ENCODE measurements around the gene DDIT3. TPM values are rescaled to one million over a fixed set of nuclear protein-coding genes. Genes with fewer than 3 reads are reported as not detected.
A peak's percentile ranks its signal among the peaks of the same experiment; 100 is the strongest.

DDIT3 gene
- total and polyA plus RNA-seq, 2 of the 4 experiments (the other 2 are of a cell fraction): 19.4 to 54.4 TPM

GRCh38 chr12:57497223-57498131 lies 22.8 kb downstream of the DDIT3 start (continued):
- TF ChIP-seq CHD1 (IDR thresholded peaks at IDR 0.05; ENCODE audit: low read depth, low read length): no peak

DNA sequence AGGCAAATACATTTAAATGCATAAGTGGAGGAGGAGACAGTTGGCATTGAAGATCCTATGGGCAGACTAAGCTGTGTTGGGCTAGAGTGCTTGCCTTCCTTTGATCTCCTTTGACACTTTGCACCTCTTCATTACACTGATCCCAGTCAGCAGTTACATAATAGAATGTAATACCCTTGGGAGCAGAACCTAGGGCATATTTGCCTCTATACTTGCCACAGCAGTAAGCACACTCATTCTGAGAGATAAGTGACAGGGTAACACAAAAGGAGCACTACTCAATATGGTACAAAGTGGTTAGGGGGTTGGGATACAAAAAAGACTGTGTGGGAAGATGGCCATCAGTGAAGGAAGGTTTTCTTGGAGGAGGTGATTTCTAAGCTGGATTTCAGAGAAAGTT lies 23.5 kb downstream of the DDIT3 start:
- POLR2A ChIA-PET (ENCODE audit: unreplicated experiment): no interaction called here
- Histone ChIP-seq H3K18ac (ENCODE audit: low read depth, low read length) (no peak overlapping the region), H3K27ac (ENCODE audit: insufficient read depth, low read length) (no peak overlapping the region), H4K8ac (ENCODE audit: low read depth in 2 of 2, low read length in 2 of 2) (peak overlapping the region in 1 of 2 experiments; percentile 55; a peak in 1 of 4 replicates), H3K9me1 (ENCODE audit: insufficient read depth, low read length) (peaks cover 14% of the 10 kb centered on the region), H3K27me3 (ENCODE audit: control insufficient read depth, insufficient read depth, low read length) (no peaks in the 10 kb centered on the region), H3K4ac (ENCODE audit: low read depth, low read length) (no peak overlapping the region), H2BK120ac (ENCODE audit: low read depth, low read length) (no peak overlapping the region), H3K79me1 (ENCODE audit: low read depth in 1 of 2, low read length in 2 of 2) (peaks cover 43 to 47% of the 10 kb centered on the region in 2 experiments), H4K20me1 (ENCODE audit: insufficient read depth, low read length) (peaks cover 28% of the 10 kb centered on the region; the same call in 1 of the 2 replicates), H4K91ac (ENCODE audit: insufficient read depth, low read depth, low read length) (no peak overlapping the region), H3K9me3 (ENCODE audit: control insufficient read depth, insufficient read depth, low read length) (no peaks in the 10 kb centered on the region), H3K36me3 (ENCODE audit: control insufficient read depth, insufficient read depth, low read length) (peaks cover 45% of the 10 kb centered on the region), H2BK15ac (ENCODE audit: low read depth, low read length) (no peak overlapping the region), H3K4me2 (ENCODE audit: low read depth, low read length) (no peak overlapping the region), H2BK5ac (ENCODE audit: low read depth, low read length, poor library complexity, severe bottlenecking) (no peak overlapping the region), H3K56ac (ENCODE audit: extremely low read depth, insufficient read depth, low read length) (no peak overlapping the region), H3K4me3 (ENCODE audit: insufficient read depth, low read depth, low read length) (no peak overlapping the region), H2BK20ac (ENCODE audit: low read depth, low read length) (no peak overlapping the region), H3K9ac (ENCODE audit: low read depth, low read length) (no peak overlapping the region), H2AFZ (replicated peaks; ENCODE audit: low read length, poor library complexity) (no peak overlapping the region), H2AK5ac (ENCODE audit: low read depth, low read length) (no peak overlapping the region), H3K23ac (ENCODE audit: low read depth, low read length) (no peak overlapping the region), H3K14ac (replicated peaks; ENCODE audit: low read depth, low read length) (no peak overlapping the region), H2AK9ac (replicated peaks; ENCODE audit: low read depth, low read length, poor library complexity) (no peak overlapping the region), H3K4me1 (ENCODE audit: control insufficient read depth, insufficient read depth, low read length) (no peaks in the 10 kb centered on the region), H4K5ac (ENCODE audit: low read depth, low read length) (no peak overlapping the region)
- dilution Hi-C loops (cut with HindIII; ENCODE audit: low sequenced_read_pairs, unreplicated experiment): no loop called here
- in situ Hi-C loops (cut with MboI; ENCODE audit: low sequenced_read_pairs): no loop called here
- CTCF ChIA-PET: no interaction called here
- ATAC-seq (ENCODE audit: low read depth) (no peak), DNase-seq (no peak)
- intact Hi-C loops (cut with micrococcal nuclease): no loop called here
- BruUV-seq (replicated peaks): no TSS peak
- TF ChIP-seq RFX5 (IDR thresholded peaks at IDR 0.05; ENCODE audit: low read depth, low read length) (no peak), FOS (IDR thresholded peaks at IDR 0.05; ENCODE audit: low read depth, low read length) (no peak), MAZ (IDR thresholded peaks at IDR 0.05; ENCODE audit: borderline replicate concordance, low read depth, low read length) (no peak), SMC3 (IDR thresholded peaks at IDR 0.05; ENCODE audit: low read depth, low read length) (no peak), MXI1 (IDR thresholded peaks at IDR 0.05; ENCODE audit: borderline replicate concordance, low read depth, low read length) (no peak), BHLHE40 (IDR thresholded peaks at IDR 0.05; ENCODE audit: low read depth, low read length) (no peak), CHD1 (IDR thresholded peaks at IDR 0.05; ENCODE audit: low read depth, low read length) (no peak), RAD21 (IDR thresholded peaks at IDR 0.05; ENCODE audit: low read length) (no peak), POLR2A (IDR thresholded peaks at IDR 0.05; ENCODE audit: low read depth, low read length) (no peak), NFE2L2 (IDR thresholded peaks at IDR 0.05; ENCODE audit: low read depth, low read length) (no peak), CEBPB (IDR thresholded peaks at IDR 0.05; ENCODE audit: low read depth, low read length) (no peak), MAFK (IDR thresholded peaks at IDR 0.05; ENCODE audit: low read depth, low read length) (no peak), RCOR1 (IDR thresholded peaks at IDR 0.05; ENCODE audit: insufficient replicate concordance, low read length) (no peak)
- TF ChIP-seq, protein P1, sequence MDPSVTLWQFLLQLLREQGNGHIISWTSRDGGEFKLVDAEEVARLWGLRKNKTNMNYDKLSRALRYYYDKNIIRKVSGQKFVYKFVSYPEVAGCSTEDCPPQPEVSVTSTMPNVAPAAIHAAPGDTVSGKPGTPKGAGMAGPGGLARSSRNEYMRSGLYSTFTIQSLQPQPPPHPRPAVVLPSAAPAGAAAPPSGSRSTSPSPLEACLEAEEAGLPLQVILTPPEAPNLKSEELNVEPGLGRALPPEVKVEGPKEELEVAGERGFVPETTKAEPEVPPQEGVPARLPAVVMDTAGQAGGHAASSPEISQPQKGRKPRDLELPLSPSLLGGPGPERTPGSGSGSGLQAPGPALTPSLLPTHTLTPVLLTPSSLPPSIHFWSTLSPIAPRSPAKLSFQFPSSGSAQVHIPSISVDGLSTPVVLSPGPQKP (IDR thresholded peaks at IDR 0.05; ENCODE audit: borderline replicate concordance, low read depth, low read length): no peak
- TF ChIP-seq, protein P2, sequence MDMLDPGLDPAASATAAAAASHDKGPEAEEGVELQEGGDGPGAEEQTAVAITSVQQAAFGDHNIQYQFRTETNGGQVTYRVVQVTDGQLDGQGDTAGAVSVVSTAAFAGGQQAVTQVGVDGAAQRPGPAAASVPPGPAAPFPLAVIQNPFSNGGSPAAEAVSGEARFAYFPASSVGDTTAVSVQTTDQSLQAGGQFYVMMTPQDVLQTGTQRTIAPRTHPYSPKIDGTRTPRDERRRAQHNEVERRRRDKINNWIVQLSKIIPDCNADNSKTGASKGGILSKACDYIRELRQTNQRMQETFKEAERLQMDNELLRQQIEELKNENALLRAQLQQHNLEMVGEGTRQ (IDR thresholded peaks at IDR 0.05; ENCODE audit: low read depth, low read length): no peak

All from IMR-90 (cell line).